OCI-LY3 (cell line): ENCODE data around the gene PDZRN3.

Source experiments
- CTCF ChIP-seq: fragments of 200-600, 300-600 bp; sonication (generic); IDR thresholded peaks from 2 replicates; pipeline ENCODE4 v1.5.1; 2014; ENCODE audit warnings: antibody characterized with exemption, low read length, low read depth
- EZH2phosphoT487 ChIP-seq: fragments of 200-600 bp; shearing (Covaris generic); IDR thresholded peaks from 2 replicates; pipeline ENCODE4 v1.6.1; 2018; ENCODE audit warnings: antibody characterized with exemption, mixed run types, low read depth

GRCh38 chr3:73481888-73482287 lies 142.9 kb downstream of the PDZRN3 start:
- TF ChIP-seq CTCF (no peak), EZH2phosphoT487 (no peak)
